ENCODE results near the gene SCART1.
"Not testable (repeated sequence)": the region's sequence is repeated elsewhere in the genome, so short reads cannot be mapped to it uniquely, and the experiment has no call there.

Gene SCART1

GRCh38 chr10:133467286-133467911 is 13.7 kb downstream of the SCART1 start:
- Histone ChIP-seq H3K9ac (ENCODE audit: low read depth, low read length) (no peak overlapping the region), H3K9me3 (replicated peaks; ENCODE audit: low read length) (no peaks in the 10 kb centered on the region), H3K4me1 (ENCODE audit: control insufficient read depth, insufficient read depth, low read length) (no peaks in the 10 kb centered on the region), H3K4me2 (ENCODE audit: low read length) (no peak overlapping the region), H3K4me3 (ENCODE audit: low read length) (no peak overlapping the region), H3K27me3 (ENCODE audit: control insufficient read depth, insufficient read depth, low read length) (no peaks in the 10 kb centered on the region), H3K36me3 (ENCODE audit: insufficient read depth, low read length) (no peaks in the 10 kb centered on the region)

GRCh38 chr10:133469205-133469604 is 15.5 kb downstream of the SCART1 start:
- H3K36me3 ChIP-seq (ENCODE audit: insufficient read depth, low read length); H3K9ac ChIP-seq (ENCODE audit: low read depth, low read length); H3K27me3 ChIP-seq (ENCODE audit: control insufficient read depth, insufficient read depth, low read length); H3K4me1 ChIP-seq (ENCODE audit: control insufficient read depth, insufficient read depth, low read length); H3K4me3 ChIP-seq (ENCODE audit: low read length); H3K9me3 ChIP-seq (replicated peaks; ENCODE audit: low read length); H3K4me2 ChIP-seq (ENCODE audit: low read length): not testable (repeated sequence)

- no peaks in the 10 kb centered on the region for H3K27me3 ChIP-seq (ENCODE audit: control insufficient read depth, insufficient read depth, low read length)
- H3K36me3 ChIP-seq (ENCODE audit: insufficient read depth, low read length) = no peaks in the 10 kb centered on the region
- no peaks in the 10 kb centered on the region for H3K9me3 ChIP-seq (replicated peaks; ENCODE audit: low read length)
- H3K4me3 ChIP-seq (ENCODE audit: low read length) = no peak overlapping the region
- H3K9ac ChIP-seq (ENCODE audit: low read depth, low read length) = no peak overlapping the region
- H3K4me1 ChIP-seq (ENCODE audit: control insufficient read depth, insufficient read depth, low read length) = no peaks in the 10 kb centered on the region
- no peak overlapping the region for H3K4me2 ChIP-seq (ENCODE audit: low read length)
These were observed 17.8 kb downstream of the SCART1 start for GRCh38 chr10:133471300-133472109.

- H3K4me1 ChIP-seq (ENCODE audit: control insufficient read depth, insufficient read depth, low read length) = no peaks in the 10 kb centered on the region
- no peaks in the 10 kb centered on the region for H3K27me3 ChIP-seq (ENCODE audit: control insufficient read depth, insufficient read depth, low read length)
- no peak overlapping the region for H3K9ac ChIP-seq (ENCODE audit: low read depth, low read length)
- H3K36me3 ChIP-seq (ENCODE audit: insufficient read depth, low read length) = no peaks in the 10 kb centered on the region
- no peak overlapping the region for H3K4me3 ChIP-seq (ENCODE audit: low read length)
- no peaks in the 10 kb centered on the region for H3K9me3 ChIP-seq (replicated peaks; ENCODE audit: low read length)
- H3K4me2 ChIP-seq (ENCODE audit: low read length) = no peak overlapping the region
These were observed 19.5 kb downstream of the SCART1 start for GRCh38 chr10:133473270-133473669.

GRCh38 chr10:133474027-133474426 is 20.3 kb downstream of the SCART1 start:
- no peaks in the 10 kb centered on the region for H3K9me3 ChIP-seq (replicated peaks; ENCODE audit: low read length)
- H3K4me3 ChIP-seq (ENCODE audit: low read length) = no peak overlapping the region
- no peak overlapping the region for H3K4me2 ChIP-seq (ENCODE audit: low read length)
- H3K9ac ChIP-seq (ENCODE audit: low read depth, low read length) = no peak overlapping the region
- no peaks in the 10 kb centered on the region for H3K27me3 ChIP-seq (ENCODE audit: control insufficient read depth, insufficient read depth, low read length)
- no peaks in the 10 kb centered on the region for H3K4me1 ChIP-seq (ENCODE audit: control insufficient read depth, insufficient read depth, low read length)
- no peaks in the 10 kb centered on the region for H3K36me3 ChIP-seq (ENCODE audit: insufficient read depth, low read length)

- no peaks in the 10 kb centered on the region for H3K36me3 ChIP-seq (ENCODE audit: insufficient read depth, low read length)
- H3K9me3 ChIP-seq (replicated peaks; ENCODE audit: low read length) = no peaks in the 10 kb centered on the region
- no peaks in the 10 kb centered on the region for H3K4me1 ChIP-seq (ENCODE audit: control insufficient read depth, insufficient read depth, low read length)
- no peaks in the 10 kb centered on the region for H3K27me3 ChIP-seq (ENCODE audit: control insufficient read depth, insufficient read depth, low read length)
- H3K4me2 ChIP-seq (ENCODE audit: low read length) = no peak overlapping the region
- H3K9ac ChIP-seq (ENCODE audit: low read depth, low read length) = no peak overlapping the region
- H3K4me3 ChIP-seq (ENCODE audit: low read length) = no peak overlapping the region
These were observed 21.1 kb downstream of the SCART1 start for GRCh38 chr10:133474665-133475424.

GRCh38 chr10:133475425-133475734 is 21.6 kb downstream of the SCART1 start:
- H3K4me3 ChIP-seq (ENCODE audit: low read length) = no peak overlapping the region
- no peaks in the 10 kb centered on the region for H3K9me3 ChIP-seq (replicated peaks; ENCODE audit: low read length)
- no peaks in the 10 kb centered on the region for H3K27me3 ChIP-seq (ENCODE audit: control insufficient read depth, insufficient read depth, low read length)
- H3K4me1 ChIP-seq (ENCODE audit: control insufficient read depth, insufficient read depth, low read length) = no peaks in the 10 kb centered on the region
- no peak overlapping the region for H3K9ac ChIP-seq (ENCODE audit: low read depth, low read length)
- no peak overlapping the region for H3K4me2 ChIP-seq (ENCODE audit: low read length)
- H3K36me3 ChIP-seq (ENCODE audit: insufficient read depth, low read length) = no peaks in the 10 kb centered on the region

GRCh38 chr10:133475821-133476640 is 22.3 kb downstream of the SCART1 start:
- Histone ChIP-seq H3K27me3 (ENCODE audit: control insufficient read depth, insufficient read depth, low read length) (no peaks in the 10 kb centered on the region), H3K4me3 (ENCODE audit: low read length) (no peak overlapping the region), H3K9me3 (replicated peaks; ENCODE audit: low read length) (no peaks in the 10 kb centered on the region), H3K4me1 (ENCODE audit: control insufficient read depth, insufficient read depth, low read length) (no peaks in the 10 kb centered on the region), H3K9ac (ENCODE audit: low read depth, low read length) (no peak overlapping the region), H3K4me2 (ENCODE audit: low read length) (no peak overlapping the region), H3K36me3 (ENCODE audit: insufficient read depth, low read length) (no peaks in the 10 kb centered on the region)

GRCh38 chr10:133476641-133476990 is 22.9 kb downstream of the SCART1 start:
- Histone ChIP-seq H3K4me3 (ENCODE audit: low read length) (no peak overlapping the region), H3K9ac (ENCODE audit: low read depth, low read length) (no peak overlapping the region), H3K4me2 (ENCODE audit: low read length) (no peak overlapping the region), H3K4me1 (ENCODE audit: control insufficient read depth, insufficient read depth, low read length) (no peaks in the 10 kb centered on the region), H3K27me3 (ENCODE audit: control insufficient read depth, insufficient read depth, low read length) (no peaks in the 10 kb centered on the region), H3K9me3 (replicated peaks; ENCODE audit: low read length) (no peaks in the 10 kb centered on the region), H3K36me3 (ENCODE audit: insufficient read depth, low read length) (no peaks in the 10 kb centered on the region)

- H3K4me1 ChIP-seq (ENCODE audit: control insufficient read depth, insufficient read depth, low read length) = no peaks in the 10 kb centered on the region
These were observed 27.4 kb downstream of the SCART1 start for GRCh38 chr10:133481086-133481643.

GRCh38 chr10:133481657-133482056 is 27.9 kb downstream of the SCART1 start:
- H3K4me3 ChIP-seq (ENCODE audit: low read length) = no peak overlapping the region
- H3K27me3 ChIP-seq (ENCODE audit: control insufficient read depth, insufficient read depth, low read length) = no peaks in the 10 kb centered on the region
- H3K4me1 ChIP-seq (ENCODE audit: control insufficient read depth, insufficient read depth, low read length) = no peaks in the 10 kb centered on the region
- peaks cover 5% of the 10 kb centered on the region for H3K9me3 ChIP-seq (replicated peaks; ENCODE audit: low read length)
- H3K9ac ChIP-seq (ENCODE audit: low read depth, low read length) = no peak overlapping the region
- H3K36me3 ChIP-seq (ENCODE audit: insufficient read depth, low read length) = no peaks in the 10 kb centered on the region
- no peak overlapping the region for H3K4me2 ChIP-seq (ENCODE audit: low read length)

More at GRCh38 chr10:133481086-133481643, 27.4 kb downstream of the SCART1 start:
- Histone ChIP-seq H3K36me3 (ENCODE audit: insufficient read depth, low read length) (no peaks in the 10 kb centered on the region), H3K27me3 (ENCODE audit: control insufficient read depth, insufficient read depth, low read length) (no peaks in the 10 kb centered on the region), H3K4me3 (ENCODE audit: low read length) (no peak overlapping the region), H3K9ac (ENCODE audit: low read depth, low read length) (no peak overlapping the region), H3K4me2 (ENCODE audit: low read length) (no peak overlapping the region), H3K9me3 (replicated peaks; ENCODE audit: low read length) (peaks cover 5% of the 10 kb centered on the region)

Data from skeletal muscle satellite cell (primary cell).